GM12801 (cell line): ENCODE data around the gene RNF212B.

ENCODE experiments used
- TF ChIP-seq, protein P1 (sequence below): IDR thresholded peaks from one replicate; pipeline ENCODE4 v1.5.1; 2011; ENCODE audit warnings: control low read depth; ENCODE audit not compliant: insufficient read length; ENCODE audit errors: extremely low read depth

RNF212B gene

GRCh38 chr14:23316300-23316699 lies 78.6 kb downstream of the RNF212B start:
- TF ChIP-seq, protein P1, sequence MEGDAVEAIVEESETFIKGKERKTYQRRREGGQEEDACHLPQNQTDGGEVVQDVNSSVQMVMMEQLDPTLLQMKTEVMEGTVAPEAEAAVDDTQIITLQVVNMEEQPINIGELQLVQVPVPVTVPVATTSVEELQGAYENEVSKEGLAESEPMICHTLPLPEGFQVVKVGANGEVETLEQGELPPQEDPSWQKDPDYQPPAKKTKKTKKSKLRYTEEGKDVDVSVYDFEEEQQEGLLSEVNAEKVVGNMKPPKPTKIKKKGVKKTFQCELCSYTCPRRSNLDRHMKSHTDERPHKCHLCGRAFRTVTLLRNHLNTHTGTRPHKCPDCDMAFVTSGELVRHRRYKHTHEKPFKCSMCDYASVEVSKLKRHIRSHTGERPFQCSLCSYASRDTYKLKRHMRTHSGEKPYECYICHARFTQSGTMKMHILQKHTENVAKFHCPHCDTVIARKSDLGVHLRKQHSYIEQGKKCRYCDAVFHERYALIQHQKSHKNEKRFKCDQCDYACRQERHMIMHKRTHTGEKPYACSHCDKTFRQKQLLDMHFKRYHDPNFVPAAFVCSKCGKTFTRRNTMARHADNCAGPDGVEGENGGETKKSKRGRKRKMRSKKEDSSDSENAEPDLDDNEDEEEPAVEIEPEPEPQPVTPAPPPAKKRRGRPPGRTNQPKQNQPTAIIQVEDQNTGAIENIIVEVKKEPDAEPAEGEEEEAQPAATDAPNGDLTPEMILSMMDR: no peak

DNA sequence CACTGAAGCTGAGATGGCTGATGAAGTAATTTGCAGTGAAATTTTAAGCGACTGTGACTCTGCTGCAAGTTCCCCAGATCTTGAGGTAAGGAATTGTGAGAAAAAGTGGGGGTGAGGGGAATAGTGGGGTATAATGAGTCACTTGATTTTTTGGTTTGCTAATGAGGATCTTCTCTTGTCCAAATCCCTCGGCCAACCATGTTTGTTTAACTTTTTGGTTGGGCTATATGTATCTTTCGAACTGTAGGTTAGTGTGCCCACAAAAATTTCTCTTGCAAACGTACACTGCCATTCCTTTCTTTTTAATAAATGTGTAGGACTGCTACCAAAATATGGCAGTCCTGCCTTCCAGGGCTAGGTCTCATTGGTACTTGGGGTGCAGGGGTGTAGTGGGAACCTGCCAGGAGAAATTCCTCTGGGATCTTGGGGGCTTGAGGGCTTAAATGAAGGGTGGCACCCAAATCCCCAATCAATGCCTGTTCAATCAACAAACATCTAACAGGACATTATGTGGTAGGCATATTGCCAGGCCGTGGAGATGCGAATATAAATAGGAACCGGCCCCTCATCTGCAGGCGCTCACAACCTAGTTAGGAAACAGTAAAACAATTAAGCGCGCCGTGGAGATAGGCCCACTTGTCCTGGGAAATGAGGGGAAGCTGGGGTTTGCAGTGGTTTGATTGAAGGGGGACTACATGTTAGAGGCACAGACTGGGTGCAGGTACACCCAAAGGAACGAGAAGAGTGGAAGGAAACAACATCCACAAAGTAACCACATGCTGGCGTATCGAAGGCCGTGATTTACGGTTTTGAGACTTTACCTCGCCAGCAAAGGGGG lies 82.2 kb downstream of the RNF212B start:
- TF ChIP-seq, protein P1: no peak

- TF ChIP-seq, protein P1: no peak
Measured at GRCh38 chr14:23320584-23321571, 83.1 kb downstream of the RNF212B start, which contains the start of gene PABPN1. PABPN1 (plus strand) TSS chr14:23321457; CDS start chr14:23321470, 13 bp downstream.

- TF ChIP-seq, protein P1: no peak
Measured at GRCh38 chr14:23321572-23322547, 84.1 kb downstream of the RNF212B start.
